BJ (cell line): ENCODE data around the gene ZSWIM1. TPM values are rescaled to one million over a fixed set of nuclear protein-coding genes. Genes with fewer than 3 reads are reported as not detected.

Experiments
- CTCF ChIA-PET: fragments of 350-600 bp; formaldehyde crosslinking; extraction: SDS; loops from one replicate; lab custom pipeline; 2021; ENCODE audit warnings: antibody characterized with exemption, inconsistent platforms; lab: Yijun Ruan, JAX
- POLR2A ChIA-PET: fragments of 300-600 bp; sonication (Branson Sonifier 250); formaldehyde crosslinking; extraction: SDS; loops from one replicate; lab custom pipeline; 2021; ENCODE audit warnings: antibody characterized with exemption; lab: Charles Lee
- DNase-seq: peaks from one replicate; pipeline ENCODE4 v3.0.0-alpha.2; 2011; ENCODE audit warnings: low read depth
- H3K27me3 ChIP-seq: 2 replicates; pipeline ENCODE4 v1.6.0; 2011; ENCODE audit warnings: low read length; ENCODE audit not compliant: control insufficient read depth, insufficient read depth
- H3K36me3 ChIP-seq: 2 replicates; pipeline ENCODE4 v1.5.1; 2011; ENCODE audit warnings: low read length; ENCODE audit not compliant: control insufficient read depth, insufficient read depth
- H3K4me3 ChIP-seq: 2 replicates; pipeline ENCODE4 v1.5.1; 2011; ENCODE audit warnings: low read depth, mild to moderate bottlenecking, control low read depth, low read length
- polyA minus RNA-seq: library from RNA; depleted of rRNA, polyadenylated mRNA; stranded (reverse); fragments of >200 nt; gene quantifications from 2 replicates; pipeline ENCODE4 v1.2.3, GENCODE V29; 2011; rRNA and poly(A)+ RNA removed
- polyA plus RNA-seq: library from polyadenylated mRNA; depleted of rRNA; stranded (reverse); fragments of >200 nt; gene quantifications from 2 replicates; pipeline ENCODE4 v1.2.3, GENCODE V29; 2011; rRNA removed
- TF ChIP-seq, protein P1 (sequence below): IDR thresholded peaks from 2 replicates; pipeline ENCODE4 v1.5.1; 2011; ENCODE audit warnings: low read depth, mild to moderate bottlenecking, control low read depth, inconsistent platforms, low read length, moderate library complexity; ENCODE audit not compliant: insufficient read depth

The ZSWIM1 gene
- polyA plus RNA-seq (4.9 and 6.0 TPM in 2 replicates), polyA minus RNA-seq (14.8 and 17.0 TPM in 2 replicates)

DNA sequence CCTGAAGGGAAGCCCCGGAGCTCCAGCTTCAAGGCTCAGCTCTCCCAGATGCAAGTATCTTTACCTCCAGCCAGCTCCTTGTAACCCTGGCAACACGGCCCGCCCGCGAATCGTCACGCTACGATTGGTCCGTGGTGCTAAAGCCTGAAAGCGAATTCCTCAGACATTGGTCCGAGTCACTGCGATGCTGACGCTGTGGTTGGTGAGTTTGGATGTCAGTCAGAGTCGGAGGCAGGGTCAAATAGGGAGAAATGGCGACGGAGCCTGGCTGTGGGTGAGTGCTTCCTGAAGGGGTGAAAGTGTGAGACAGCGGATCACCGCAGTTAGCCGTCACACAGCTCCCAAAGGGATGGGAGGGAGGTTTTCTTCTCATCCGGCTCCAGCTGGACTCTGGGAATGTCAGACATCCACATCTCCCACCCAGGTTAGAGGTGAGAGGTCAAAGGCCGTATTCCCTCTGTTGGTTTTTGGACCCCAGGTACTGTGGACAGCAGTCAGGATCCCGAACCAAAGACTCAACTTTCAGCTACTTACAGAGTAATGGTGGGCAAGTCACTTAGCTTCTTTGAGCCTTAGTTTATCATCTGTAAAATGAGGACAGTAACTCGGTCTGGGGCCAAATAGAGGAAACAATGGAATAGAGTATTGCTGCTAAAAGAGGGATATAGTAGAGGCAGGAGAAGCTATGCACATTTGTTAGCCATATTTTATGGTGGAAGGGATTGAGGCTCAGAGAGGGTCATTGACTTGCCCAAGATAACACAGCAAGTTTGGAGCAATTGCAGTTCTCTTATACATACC is at the start of gene ZSWIM1:
ZSWIM1 (plus strand) TSS at position 240 of the 801 bp plus-strand sequence. CDS start 1,366 bp downstream, outside the sequence.
- ChIA-PET CTCF (interaction anchor here (0.6 to 2.1 kb wide), 5 partner anchors 9 to 478 kb away, joined by 3 to 13 read pairs (median 3); partner anchors contain the start of genes CTSA and NEURL2), POLR2A (interaction anchor here (0.6 kb wide), 1 partner anchor 61 kb away, joined by 10 read pairs; no protein-coding TSS in a partner anchor)
- peak; percentile 97 for DNase-seq
- no peaks in the 10 kb centered on the region for H3K27me3 ChIP-seq
- TF ChIP-seq, protein P1, sequence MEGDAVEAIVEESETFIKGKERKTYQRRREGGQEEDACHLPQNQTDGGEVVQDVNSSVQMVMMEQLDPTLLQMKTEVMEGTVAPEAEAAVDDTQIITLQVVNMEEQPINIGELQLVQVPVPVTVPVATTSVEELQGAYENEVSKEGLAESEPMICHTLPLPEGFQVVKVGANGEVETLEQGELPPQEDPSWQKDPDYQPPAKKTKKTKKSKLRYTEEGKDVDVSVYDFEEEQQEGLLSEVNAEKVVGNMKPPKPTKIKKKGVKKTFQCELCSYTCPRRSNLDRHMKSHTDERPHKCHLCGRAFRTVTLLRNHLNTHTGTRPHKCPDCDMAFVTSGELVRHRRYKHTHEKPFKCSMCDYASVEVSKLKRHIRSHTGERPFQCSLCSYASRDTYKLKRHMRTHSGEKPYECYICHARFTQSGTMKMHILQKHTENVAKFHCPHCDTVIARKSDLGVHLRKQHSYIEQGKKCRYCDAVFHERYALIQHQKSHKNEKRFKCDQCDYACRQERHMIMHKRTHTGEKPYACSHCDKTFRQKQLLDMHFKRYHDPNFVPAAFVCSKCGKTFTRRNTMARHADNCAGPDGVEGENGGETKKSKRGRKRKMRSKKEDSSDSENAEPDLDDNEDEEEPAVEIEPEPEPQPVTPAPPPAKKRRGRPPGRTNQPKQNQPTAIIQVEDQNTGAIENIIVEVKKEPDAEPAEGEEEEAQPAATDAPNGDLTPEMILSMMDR, result no peak
- H3K36me3 ChIP-seq, result peaks cover 15% of the 10 kb centered on the region
- H3K4me3 ChIP-seq, result peak within 1 kb of the TSS; percentile 68

DNA sequence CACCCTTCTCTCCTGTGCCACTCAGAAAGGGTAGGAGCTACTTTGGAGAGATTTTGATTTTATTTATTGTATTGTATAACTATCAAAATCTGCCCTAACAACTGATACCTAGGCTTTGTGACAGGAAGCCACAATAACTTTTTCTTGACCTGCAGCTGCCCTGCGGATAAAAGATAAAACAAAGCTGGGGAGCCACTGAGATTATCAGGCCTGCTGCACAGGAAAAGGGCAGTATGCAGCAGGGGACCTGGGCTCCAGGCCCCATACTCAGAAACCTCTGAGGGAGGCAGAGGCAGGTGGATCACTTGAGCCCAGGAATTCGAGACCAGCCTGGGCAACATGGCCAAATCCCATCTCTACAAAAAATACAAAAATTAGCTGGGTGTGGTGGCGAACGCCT is 48.4 kb upstream of the ZSWIM1 start:
- Histone ChIP-seq H3K36me3 (peaks cover 5% of the 10 kb centered on the region; the same call in 1 of the 2 replicates), H3K4me3 (no peak overlapping the region), H3K27me3 (no peaks in the 10 kb centered on the region)
- no peak for DNase-seq
- TF ChIP-seq, protein P1, result no peak
- POLR2A ChIA-PET, result no interaction called here
- CTCF ChIA-PET, result interaction anchor here (1.8 to 2.0 kb wide), 3 partner anchors 8 to 15 kb away, joined by 4 to 6 read pairs (median 4); no protein-coding TSS in a partner anchor

DNA sequence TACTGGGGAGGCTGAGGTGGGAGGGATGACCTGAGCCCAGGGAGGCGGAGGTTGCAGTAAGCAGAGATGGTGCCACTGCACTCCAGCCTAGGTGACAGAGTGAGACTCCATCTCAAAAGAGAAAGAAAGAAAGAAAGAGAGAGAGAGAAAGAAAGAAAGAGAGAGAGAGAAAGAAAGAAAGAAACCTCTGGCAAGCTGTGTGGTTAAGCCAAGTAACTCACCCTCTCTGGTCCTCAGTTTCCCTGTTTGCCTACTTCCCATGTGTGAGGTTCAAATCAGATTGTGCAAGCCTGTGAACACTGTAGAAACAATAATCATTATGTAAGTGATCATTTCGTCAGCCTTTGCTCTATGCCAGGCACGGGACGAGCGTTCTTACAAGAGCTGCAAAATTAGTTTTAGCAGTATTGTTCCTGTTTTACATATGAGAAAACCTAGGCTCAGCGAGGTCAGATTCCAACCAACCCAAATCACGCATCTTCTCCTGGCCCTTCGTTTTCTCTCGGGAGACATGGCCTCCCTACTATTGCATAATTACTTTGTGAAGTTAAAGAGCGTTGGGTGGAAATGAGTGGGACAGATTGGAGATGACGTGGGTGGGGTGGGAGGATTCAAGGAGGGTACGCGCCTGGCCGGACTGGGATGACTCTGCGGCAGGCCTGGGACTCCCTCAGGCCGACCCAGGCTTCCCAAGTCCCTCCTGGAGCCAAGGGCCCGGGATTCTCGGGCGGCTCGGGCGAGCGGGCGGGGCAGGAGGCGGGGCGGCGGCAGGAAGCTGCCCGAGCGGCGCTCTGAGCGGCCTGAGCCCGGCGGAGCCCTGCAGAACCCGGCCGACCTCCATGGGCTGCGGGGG is 47.8 kb upstream of the ZSWIM1 start, which contains the start of gene SNX21:
SNX21 (plus strand) TSS at position 770 of the 853 bp plus-strand sequence. CDS start 121 bp downstream, outside the sequence.
- POLR2A ChIA-PET, result interaction anchor here (0.5 to 0.6 kb wide), 2 partner anchors 49 to 170 kb away, joined by 3 read pairs; no protein-coding TSS in a partner anchor
- TF ChIP-seq, protein P1, result no peak
- CTCF ChIA-PET, result interaction anchor here (1.0 to 2.0 kb wide), 5 partner anchors 9 to 67 kb away, joined by 3 to 6 read pairs (median 4); no protein-coding TSS in a partner anchor
- Histone ChIP-seq H3K36me3 (peaks cover 5% of the 10 kb centered on the region; the same call in 1 of the 2 replicates), H3K27me3 (no peaks in the 10 kb centered on the region), H3K4me3 (peak within 1 kb of the TSS; percentile 69)
- peak; percentile 76 for DNase-seq

DNA sequence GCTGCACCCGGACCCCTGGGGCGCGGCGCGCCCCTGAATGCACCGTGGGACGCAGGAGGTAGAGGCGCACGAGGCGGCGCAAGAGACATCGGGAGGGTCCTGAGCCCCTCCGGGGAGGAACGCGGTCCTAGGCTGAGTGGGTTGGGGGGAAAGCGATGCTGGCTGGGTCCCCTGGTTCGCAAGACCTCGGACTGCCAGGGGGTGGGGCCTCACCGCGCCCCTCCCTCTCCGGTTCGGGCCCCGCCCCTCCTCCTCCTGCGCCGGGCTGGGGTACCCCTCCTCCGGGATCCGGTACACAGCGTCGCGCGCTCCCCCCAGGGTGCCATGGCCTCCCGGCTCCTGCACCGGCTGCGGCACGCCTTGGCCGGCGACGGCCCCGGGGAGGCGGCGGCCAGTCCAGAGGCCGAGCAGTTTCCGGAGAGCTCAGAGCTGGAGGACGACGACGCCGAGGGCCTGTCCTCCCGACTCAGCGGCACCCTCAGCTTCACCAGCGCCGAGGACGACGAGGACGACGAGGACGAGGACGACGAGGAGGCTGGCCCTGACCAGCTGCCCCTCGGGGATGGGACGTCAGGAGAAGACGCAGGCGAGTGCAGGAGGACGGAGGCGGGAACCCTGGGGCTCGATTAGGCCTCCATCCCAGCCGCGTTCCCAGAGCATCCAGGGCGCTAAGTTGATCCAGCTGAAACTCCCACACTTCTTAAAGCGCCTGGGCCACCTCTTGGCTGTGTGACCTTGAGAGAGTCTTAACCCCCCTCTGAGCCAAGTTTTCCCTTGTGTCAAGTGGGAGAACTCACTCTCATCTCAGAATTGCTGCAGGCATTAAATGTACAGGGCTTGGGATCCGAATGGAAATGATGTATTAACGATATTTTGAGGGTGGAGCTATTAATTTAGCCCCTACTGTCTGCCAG is 46.9 kb upstream of the ZSWIM1 start:
- Histone ChIP-seq H3K4me3 (peak overlapping the region; percentile 69), H3K27me3 (no peaks in the 10 kb centered on the region), H3K36me3 (peaks cover 5% of the 10 kb centered on the region; the same call in 1 of the 2 replicates)
- TF ChIP-seq, protein P1, result no peak
- DNase-seq, result no peak
- CTCF ChIA-PET, result interaction anchor here (1.0 to 2.0 kb wide), 5 partner anchors 10 to 66 kb away, joined by 3 to 6 read pairs (median 4); no protein-coding TSS in a partner anchor
- POLR2A ChIA-PET, result interaction anchor here (0.6 kb wide), 2 partner anchors 20 to 50 kb away, joined by 3 read pairs; no protein-coding TSS in a partner anchor
